H1 (cell line): Measurements from ENCODE around the gene UGT1A8. TPM values are rescaled to one million over a fixed set of nuclear protein-coding genes. Genes with fewer than 3 reads are reported as not detected.

Experiments
- CTCF ChIA-PET: fragments of 300-600 bp; sonication (Branson Sonifier 250); formaldehyde crosslinking; loops from one replicate; lab custom pipeline; 2021; ENCODE audit not compliant: partially characterized antibody; lab: Charles Lee
- POLR2A ChIA-PET: fragments of 300-600 bp; sonication (Branson Sonifier 250); formaldehyde crosslinking; loops from one replicate; lab custom pipeline; 2021; ENCODE audit warnings: inconsistent platforms; ENCODE audit not compliant: partially characterized antibody; lab: Charles Lee
- DNase-seq, 2 experiments: peaks; one replicate each; pipeline versions ENCODE4 v3.0.0 to v3.0.0-alpha.2; 2010 to 2022; ENCODE audit warnings: low spot score in 2 of 2, low read depth in 1 of 2, mixed read lengths in 1 of 2
- FAIRE-seq: peaks from 2 replicates; lab custom pipeline; 2011; peaks lifted over from hg19 to GRCh38; lab: Jason Lieb, UNC
- H2AFZ ChIP-seq: 2 replicates; pipeline ENCODE4 v1.8.1; 2012; ENCODE audit warnings: low read length, inconsistent platforms
- H2AK5ac ChIP-seq: 2 replicates; pipeline ENCODE4 v1.6.1; 2013; ENCODE audit warnings: low read depth, low read length
- H2BK120ac ChIP-seq: replicated peaks from 2 replicates; pipeline ENCODE3; 2013; ENCODE audit warnings: low read depth, low read length, inconsistent platforms
- H2BK12ac ChIP-seq: 2 replicates; pipeline ENCODE4 v1.6.1; 2013; ENCODE audit warnings: low read depth, low read length
- H2BK15ac ChIP-seq: 2 replicates; pipeline ENCODE4 v1.6.1; 2013; ENCODE audit warnings: low read length
- H2BK20ac ChIP-seq: 2 replicates; pipeline ENCODE4 v1.6.1; 2013; ENCODE audit warnings: low read length
- H2BK5ac ChIP-seq: 2 replicates; pipeline ENCODE4 v1.6.1; 2013; ENCODE audit warnings: low read depth, low read length
- H3K14ac ChIP-seq: 2 replicates; pipeline ENCODE4 v1.6.1; 2013; ENCODE audit warnings: inconsistent platforms; ENCODE audit not compliant: insufficient read length
- H3K18ac ChIP-seq: 2 replicates; pipeline ENCODE4 v1.6.1; 2013; ENCODE audit warnings: low read length; ENCODE audit errors: extremely low read depth
- H3K23ac ChIP-seq: 2 replicates; pipeline ENCODE4 v1.6.1; 2013; ENCODE audit warnings: inconsistent platforms; ENCODE audit not compliant: insufficient read length
- H3K23me2 ChIP-seq: 2 replicates; pipeline ENCODE4 v1.6.1; 2013; ENCODE audit warnings: low read depth, low read length
- H3K27ac ChIP-seq: 2 replicates; pipeline ENCODE4 v1.6.1; 2011; ENCODE audit warnings: low read depth, low read length, inconsistent platforms
- H3K27me3 ChIP-seq, 4 experiments: replicated peaks in 1 of 4; 1 replicate in 1 of 4; 2 replicates in 3 of 4; pipeline versions ENCODE4 v1.6.1 to v1.8.1; 2011 to 2013; ENCODE audit warnings: low read length in 3 of 4, mild to moderate bottlenecking in 3 of 4, inconsistent platforms in 2 of 4, mixed read lengths in 2 of 4, moderate library complexity in 1 of 4; ENCODE audit not compliant: control insufficient read depth in 3 of 4, insufficient read depth in 3 of 4; ENCODE audit errors: extremely low read depth in 1 of 4
- H3K36me3 ChIP-seq, 4 experiments: 2 replicates each; pipeline versions ENCODE4 v1.6.1 to v1.8.1; 2011 to 2013; ENCODE audit warnings: mild to moderate bottlenecking in 4 of 4, low read length in 3 of 4, moderate library complexity in 2 of 4, control low read depth in 1 of 4, inconsistent platforms in 1 of 4; ENCODE audit not compliant: insufficient read depth in 4 of 4, control insufficient read depth in 2 of 4
- H3K4ac ChIP-seq: replicated peaks from 2 replicates; pipeline ENCODE3; 2013; ENCODE audit warnings: low read length, low read depth, mixed read lengths, inconsistent platforms; ENCODE audit not compliant: insufficient read length
- H3K4me1 ChIP-seq, 4 experiments: replicated peaks in 1 of 4; 1 replicate in 1 of 4; 2 replicates in 3 of 4; pipeline versions ENCODE4 v1.6.1 to v1.8.1; 2011 to 2013; ENCODE audit warnings: low read length in 3 of 4, inconsistent platforms in 2 of 4, mixed read lengths in 1 of 4; ENCODE audit not compliant: insufficient read depth in 4 of 4, control insufficient read depth in 3 of 4
- H3K4me2 ChIP-seq, 2 experiments: 2 replicates each; pipeline versions ENCODE4 v1.6.1 to v1.8.1; 2011 to 2013; ENCODE audit warnings: low read depth in 2 of 2, low read length in 2 of 2, control low read depth in 1 of 2, inconsistent platforms in 1 of 2, mild to moderate bottlenecking in 1 of 2; ENCODE audit not compliant: insufficient read depth in 1 of 2
- H3K4me3 ChIP-seq, 4 experiments: fragments of 200-600, 300-600 bp in 1 of 4; sonication (generic), shearing (Covaris generic), sonication (Bioruptor Twin) in 1 of 4; 2 replicates each; pipeline versions ENCODE4 v1.5.1 to v1.8.1; 2011 to 2016; ENCODE audit warnings: low read length in 4 of 4, low read depth in 3 of 4, control low read depth in 2 of 4, inconsistent platforms in 2 of 4, mild to moderate bottlenecking in 2 of 4, mixed read lengths in 1 of 4, moderate library complexity in 1 of 4; ENCODE audit not compliant: insufficient read depth in 2 of 4; ENCODE audit errors: extremely low read depth in 1 of 4
- H3K56ac ChIP-seq: replicated peaks from 2 replicates; pipeline ENCODE3; 2013; ENCODE audit warnings: low read depth, mild to moderate bottlenecking, mixed read lengths, low read length, inconsistent platforms; ENCODE audit not compliant: insufficient read length
- H3K79me1 ChIP-seq: 2 replicates; pipeline ENCODE4 v1.6.1; 2013; ENCODE audit warnings: low read depth, low read length, control low read depth
- H3K79me2 ChIP-seq, 2 experiments: 2 replicates each; pipeline versions ENCODE4 v1.6.1 to v1.8.1; 2012 to 2013; ENCODE audit warnings: low read length in 2 of 2, mild to moderate bottlenecking in 2 of 2, inconsistent platforms in 1 of 2; ENCODE audit not compliant: insufficient read depth in 2 of 2, control insufficient read depth in 1 of 2
- H3K9ac ChIP-seq, 4 experiments: replicated peaks in 1 of 4; 1 replicate in 1 of 4; 2 replicates in 3 of 4; pipeline versions ENCODE4 v1.6.1 to v1.8.1; 2011 to 2013; ENCODE audit warnings: low read depth in 3 of 4, low read length in 3 of 4, control low read depth in 2 of 4, mild to moderate bottlenecking in 2 of 4, moderate library complexity in 2 of 4, inconsistent platforms in 1 of 4; ENCODE audit errors: extremely low read depth in 1 of 4
- H3K9me3 ChIP-seq, 2 experiments: 2 replicates each; pipeline versions ENCODE4 v1.6.1 to v1.8.1; 2012 to 2013; ENCODE audit warnings: mild to moderate bottlenecking in 2 of 2, moderate library complexity in 2 of 2, control low read depth in 1 of 2, inconsistent platforms in 1 of 2, low read depth in 1 of 2, low read length in 1 of 2, mixed read lengths in 1 of 2; ENCODE audit not compliant: insufficient read depth in 2 of 2
- H4K20me1 ChIP-seq, 2 experiments: replicated peaks in 1 of 2; 2 replicates each; pipeline versions ENCODE3 to v1.8.1; 2011 to 2013; ENCODE audit warnings: inconsistent platforms in 2 of 2, low read length in 2 of 2, mild to moderate bottlenecking in 1 of 2; ENCODE audit not compliant: insufficient read depth in 2 of 2, control insufficient read depth in 1 of 2
- H4K5ac ChIP-seq: 2 replicates; pipeline ENCODE4 v1.6.1; 2013; ENCODE audit warnings: low read length, low read depth, mixed read lengths, inconsistent platforms; ENCODE audit not compliant: insufficient read length
- H4K8ac ChIP-seq: 2 replicates; pipeline ENCODE4 v1.8.0; 2013; ENCODE audit warnings: mild to moderate bottlenecking, moderate library complexity, low read length, inconsistent platforms; ENCODE audit not compliant: insufficient read depth; ENCODE audit errors: extremely low read depth
- H4K91ac ChIP-seq: replicated peaks from 2 replicates; pipeline ENCODE3; 2013; ENCODE audit warnings: low read length, mixed read lengths, inconsistent platforms; ENCODE audit not compliant: insufficient read length
- FOSL1 ChIP-seq: IDR thresholded peaks from 2 replicates; pipeline ENCODE4 v1.6.1; 2011; ENCODE audit warnings: mild to moderate bottlenecking, low read depth, low read length, moderate library complexity; ENCODE audit not compliant: insufficient read depth
- RFX5 ChIP-seq: IDR thresholded peaks from 2 replicates; pipeline ENCODE4 v1.6.1; 2011; ENCODE audit warnings: low read depth, low read length, improper control_type of control experiment, borderline replicate concordance
- SAP30 ChIP-seq: fragments of 300-600 bp; sonication (generic); IDR thresholded peaks from 2 replicates; pipeline ENCODE4 v1.7.1; 2012; ENCODE audit warnings: low read length, moderate library complexity, mild to moderate bottlenecking, inconsistent platforms; ENCODE audit not compliant: insufficient read depth, insufficient replicate concordance
- SP1 ChIP-seq: IDR thresholded peaks from 2 replicates; pipeline ENCODE4 v1.6.1; 2011; ENCODE audit warnings: low read depth, low read length
- TAF1 ChIP-seq: IDR thresholded peaks from 2 replicates; pipeline ENCODE4 v1.6.1; 2011; ENCODE audit warnings: mild to moderate bottlenecking, low read depth, low read length
- ZNF274 ChIP-seq: IDR thresholded peaks from 2 replicates; pipeline ENCODE4 v1.7.0; 2012; ENCODE audit warnings: low read length, borderline replicate concordance; ENCODE audit errors: extremely low read depth
- WGBS, 2 experiments: shearing (Covaris generic) in 1 of 2; methylation state at CpG; one replicate each; pipeline versions ENCODE4 v1.1.6 to v1.1.7; 2013 to 2015; ENCODE audit warnings: low lambda C conversion rate in 2 of 2, mixed read lengths in 2 of 2, inconsistent platforms in 1 of 2, low coverage in 1 of 2, missing lambda C conversion rate in 1 of 2; ENCODE audit not compliant: insufficient replicate concordance in 2 of 2, insufficient coverage in 1 of 2, insufficient read length in 1 of 2; ENCODE audit errors: extremely low coverage in 1 of 2, missing lambda C conversion rate in 1 of 2; 5-methylcytosine and 5-hydroxymethylcytosine counted together
- polyA plus RNA-seq, 7 experiments: library from polyadenylated mRNA; depleted of rRNA in 3 of 7; stranded (reverse) in 5 of 7; unstranded in 2 of 7; fragments of >200 nt in 5 of 7; fragments of 200-250 nt in 2 of 7; gene quantifications; 1 replicate in 5 of 7; 2 replicates in 1 of 7; 4 replicates in 1 of 7; pipeline versions ENCODE4 v1.2.1 to v1.2.3, GENCODE V29; 2011 to 2013; ENCODE audit warnings: missing spikeins in 2 of 7, mixed read lengths in 2 of 7
- total RNA-seq: library from RNA; stranded (reverse); fragmentation: NEBNext Ultra II Directional; extraction: Animal tissue kit (Norgen Biotek cat#: 25700); gene quantifications from 2 replicates; pipeline ENCODE4 v1.2.1, GENCODE V29; 2021

The UGT1A8 gene
- total and polyA plus RNA-seq, 2 of the 8 experiments (the other 6 are each of a cell fraction or from before 2014, with no cell fraction given), result not detected

GRCh38 chr2:233745073-233745755 lies 127.8 kb downstream of the UGT1A8 start:
- Histone ChIP-seq H4K5ac (no peak overlapping the region), H4K91ac (no peak overlapping the region), H3K4me2 (no peak overlapping the region), H3K4me3 (no peak overlapping the region), H3K4ac (no peak overlapping the region), H3K79me1 (no peaks in the 10 kb centered on the region), H3K56ac (no peak overlapping the region), H4K8ac (no peak overlapping the region), H3K23me2 (no peaks in the 10 kb centered on the region), H2BK12ac (no peak overlapping the region), H2BK120ac (no peak overlapping the region), H3K27me3 (no peaks in the 10 kb centered on the region), H3K14ac (no peak overlapping the region), H3K23ac (no peak overlapping the region), H3K27ac (no peak overlapping the region), H2BK5ac (no peak overlapping the region), H4K20me1 (no peaks in the 10 kb centered on the region), H3K79me2 (no peaks in the 10 kb centered on the region), H3K9ac (no peak overlapping the region), H3K36me3 (no peaks in the 10 kb centered on the region), H2AK5ac (no peak overlapping the region), H3K4me1 (no peaks in the 10 kb centered on the region), H2BK15ac (no peak overlapping the region), H2BK20ac (no peak overlapping the region), H2AFZ (no peak overlapping the region), H3K18ac (no peak overlapping the region), H3K9me3 (peaks cover 5 to 21% of the 10 kb centered on the region in 2 experiments; a peak in 2 of 4 replicates)
- TF ChIP-seq ZNF274 (no peak), FOSL1 (no peak), TAF1 (no peak), SAP30 (no peak), RFX5 (no peak), SP1 (no peak)
- 81% methylated on average over 5 of the region's 5 CpGs; no CpG with 5 or more reads in 1 of the 2 experiments for WGBS, 2 experiments
- CTCF ChIA-PET, result no interaction called here
- POLR2A ChIA-PET, result no interaction called here
- DNase-seq, result no peak
- no peak for FAIRE-seq
